ENCODE results near the gene NKX2-3. TPM values are rescaled to one million over a fixed set of nuclear protein-coding genes. Genes with fewer than 3 reads are reported as not detected.

Gene NKX2-3
- total RNA-seq, 1 donor from 2014 or later: not detected

DNA sequence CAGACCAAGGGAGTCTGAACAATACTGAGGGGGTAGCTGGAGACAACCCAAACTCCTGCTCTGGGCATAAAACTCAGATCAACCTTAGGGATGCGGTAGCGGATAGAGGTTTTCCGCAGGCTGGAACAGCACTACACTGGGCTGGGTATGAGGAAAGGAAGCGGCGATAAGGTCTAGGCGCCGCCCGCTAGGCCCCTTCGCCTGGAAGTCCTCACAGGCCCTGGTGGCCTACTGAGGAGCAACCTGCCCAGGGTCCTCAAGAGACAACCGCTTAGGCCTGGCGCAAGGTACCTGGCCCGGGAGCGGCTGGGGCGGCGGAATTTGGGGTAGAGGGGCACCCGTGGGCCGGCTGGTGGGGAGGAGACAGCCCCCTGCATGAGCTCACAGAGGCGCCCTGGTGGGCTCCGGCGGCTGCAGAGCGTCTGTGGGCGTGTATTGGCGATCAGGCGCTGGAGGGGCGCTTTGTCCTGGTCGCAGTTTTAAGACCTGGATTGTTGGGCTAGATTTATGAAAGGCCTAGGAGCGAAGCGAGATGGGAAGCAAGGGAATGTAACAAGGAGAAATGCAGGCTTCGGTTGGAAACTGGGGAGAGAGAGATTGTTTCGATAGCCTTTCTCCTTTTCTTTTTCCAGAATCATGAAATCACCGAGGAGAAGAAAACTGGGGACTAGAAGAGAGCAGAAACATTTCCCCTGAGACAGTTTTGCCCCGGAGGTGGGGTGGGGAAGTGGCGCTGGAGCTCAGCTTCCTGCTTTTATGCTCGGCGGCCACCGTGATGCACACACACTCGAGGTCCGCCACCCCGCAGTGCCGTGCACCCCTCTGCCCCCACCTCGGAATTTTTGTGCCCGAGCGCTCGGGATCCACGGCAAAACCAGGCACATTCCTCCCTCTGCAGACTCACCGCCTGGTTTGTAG, 2.4 kb upstream of the NKX2-3 start:
- Mint-ChIP-seq H3K9me3 (peaks cover 7% of the 10 kb centered on the region), H3K36me3 (ENCODE audit: low read depth) (peaks cover 3% of the 10 kb centered on the region), H3K4me3 (no peak overlapping the region), H3K4me1 (ENCODE audit: low read depth) (peaks cover 49% of the 10 kb centered on the region), H3K27ac (no peak overlapping the region), H3K27me3 (ENCODE audit: insufficient read depth) (peaks cover 81% of the 10 kb centered on the region)
- intact Hi-C loops (cut with micrococcal nuclease): loop anchor here (5.0 to 10.0 kb wide), 4 partner anchors 1214 to 1607 kb away; partner anchors contain the start of genes CRTAC1 and PAX2
- no peak for DNase-seq (ENCODE audit: low spot score)

GRCh38 chr10:99531026-99531695, 1.6 kb upstream of the NKX2-3 start:
- Mint-ChIP-seq H3K4me3 (no peak overlapping the region), H3K36me3 (ENCODE audit: low read depth) (peaks cover 3% of the 10 kb centered on the region), H3K27ac (no peak overlapping the region), H3K9me3 (peaks cover 7% of the 10 kb centered on the region), H3K27me3 (ENCODE audit: insufficient read depth) (peaks cover 84% of the 10 kb centered on the region), H3K4me1 (ENCODE audit: low read depth) (peaks cover 49% of the 10 kb centered on the region)
- DNase-seq (ENCODE audit: low spot score): no peak
- intact Hi-C loops (cut with micrococcal nuclease): loop anchor here (5.0 to 10.0 kb wide), 4 partner anchors 1214 to 1606 kb away; partner anchors contain the start of genes CRTAC1 and PAX2

DNA sequence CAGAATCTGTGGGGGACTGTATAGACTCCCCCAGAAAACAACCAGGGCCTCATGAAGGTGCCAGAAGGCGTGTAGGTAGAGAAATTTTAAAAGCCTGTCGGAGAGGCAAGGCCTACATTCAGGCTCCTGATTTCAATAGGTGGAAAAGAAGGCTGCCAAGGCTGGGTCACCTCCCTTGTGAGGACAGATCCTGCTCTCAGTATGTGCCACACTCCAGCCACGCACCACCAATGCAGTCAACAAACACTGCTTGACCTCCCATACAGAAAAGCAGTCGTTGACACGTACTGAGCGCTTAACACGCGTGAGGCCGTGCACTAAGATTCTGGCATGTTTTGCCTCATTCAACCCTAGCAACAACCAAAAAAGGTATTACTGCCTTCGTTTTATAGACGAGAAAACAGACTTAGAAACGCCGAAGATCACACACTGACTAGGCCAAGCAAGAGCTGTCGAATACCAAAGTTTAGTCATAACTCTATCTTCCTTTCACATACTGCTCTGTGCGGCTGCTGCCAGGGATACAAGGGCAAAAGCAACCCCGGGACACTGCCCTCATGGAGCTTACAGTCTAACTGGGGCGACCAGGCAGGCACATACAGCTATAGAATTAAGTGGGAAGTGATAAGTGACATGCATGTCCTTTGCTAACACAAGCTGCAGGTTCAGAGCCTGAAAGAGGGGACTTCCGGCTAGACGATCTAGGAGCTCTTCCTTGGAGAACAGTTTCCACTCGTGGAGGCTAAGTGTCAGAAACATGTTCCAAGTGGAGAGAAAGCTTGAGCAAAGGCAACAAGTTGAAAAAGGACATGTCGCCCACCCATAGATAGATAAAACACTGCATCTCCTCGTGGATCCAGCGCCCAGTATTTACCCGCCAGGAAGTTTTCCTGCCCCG, 797 bp upstream of the NKX2-3 start:
- Mint-ChIP-seq H3K27me3 (ENCODE audit: insufficient read depth) (peaks cover 84% of the 10 kb centered on the region), H3K4me1 (ENCODE audit: low read depth) (peaks cover 49% of the 10 kb centered on the region), H3K27ac (peak overlapping the region; percentile 61), H3K4me3 (no peak overlapping the region), H3K36me3 (ENCODE audit: low read depth) (peaks cover 3% of the 10 kb centered on the region), H3K9me3 (peaks cover 7% of the 10 kb centered on the region)
- intact Hi-C loops (cut with micrococcal nuclease): loop anchor here (5.0 to 10.0 kb wide), 4 partner anchors 1213 to 1605 kb away; partner anchors contain the start of genes CRTAC1 and PAX2
- DNase-seq (ENCODE audit: low spot score): no peak

- Mint-ChIP-seq H3K27ac (peak overlapping the region; percentile 74), H3K27me3 (ENCODE audit: insufficient read depth) (peaks cover 88% of the 10 kb centered on the region), H3K9me3 (peaks cover 7% of the 10 kb centered on the region), H3K4me1 (ENCODE audit: low read depth) (peaks cover 40% of the 10 kb centered on the region), H3K4me3 (peak overlapping the region; percentile 26), H3K36me3 (ENCODE audit: low read depth) (peaks cover 3% of the 10 kb centered on the region)
- intact Hi-C loops (cut with micrococcal nuclease): loop anchor here (5.0 to 10.0 kb wide), 4 partner anchors 1211 to 1604 kb away; partner anchors contain the start of genes CRTAC1 and PAX2
- DNase-seq (ENCODE audit: low spot score): no peak
Measured at GRCh38 chr10:99533496-99534449, 1.0 kb downstream of the NKX2-3 start.

DNA sequence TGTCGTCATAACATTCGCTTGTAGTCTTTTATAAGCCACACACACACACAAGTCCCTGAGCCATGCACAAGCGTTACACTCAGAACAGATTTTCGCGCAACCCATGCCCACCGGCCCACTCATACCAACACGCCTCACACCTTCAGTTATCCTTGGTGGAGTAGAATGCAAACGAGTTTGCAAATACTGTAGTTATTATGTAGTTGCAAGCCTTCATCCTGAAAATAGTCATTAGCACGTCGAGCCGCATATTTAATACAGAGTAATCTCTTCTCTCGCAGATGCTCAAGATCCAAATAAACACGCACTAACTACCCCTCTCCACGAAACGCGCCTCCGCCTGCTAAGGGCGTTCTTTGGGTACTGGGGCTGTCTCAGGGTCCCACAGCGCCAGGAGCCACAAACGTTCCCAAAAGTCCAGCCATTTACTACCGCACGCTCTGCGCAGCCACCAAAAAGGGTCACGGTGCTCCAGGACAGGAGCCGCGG, 1.8 kb downstream of the NKX2-3 start:
- Mint-ChIP-seq H3K9me3 (peaks cover 7% of the 10 kb centered on the region), H3K27ac (peak overlapping the region; percentile 74), H3K36me3 (ENCODE audit: low read depth) (peaks cover 3% of the 10 kb centered on the region), H3K4me3 (peak overlapping the region; percentile 26), H3K27me3 (ENCODE audit: insufficient read depth) (peaks cover 88% of the 10 kb centered on the region), H3K4me1 (ENCODE audit: low read depth) (peaks cover 33% of the 10 kb centered on the region)
- no peak for DNase-seq (ENCODE audit: low spot score)
- intact Hi-C loops (cut with micrococcal nuclease): loop anchor here (5.0 to 10.0 kb wide), 4 partner anchors 1210 to 1603 kb away; partner anchors contain the start of genes CRTAC1 and PAX2

GRCh38 chr10:99534939-99535763, 2.4 kb downstream of the NKX2-3 start:
- Mint-ChIP-seq H3K9me3 (peaks cover 7% of the 10 kb centered on the region), H3K4me3 (peak overlapping the region; percentile 26), H3K27me3 (ENCODE audit: insufficient read depth) (peaks cover 88% of the 10 kb centered on the region), H3K36me3 (ENCODE audit: low read depth) (peaks cover 3% of the 10 kb centered on the region), H3K4me1 (ENCODE audit: low read depth) (peaks cover 27% of the 10 kb centered on the region), H3K27ac (peak overlapping the region; percentile 74)
- intact Hi-C loops (cut with micrococcal nuclease): loop anchor here (5.0 to 10.0 kb wide), 5 partner anchors 303 to 1602 kb away; partner anchors contain the start of genes CRTAC1 and PAX2
- DNase-seq (ENCODE audit: low spot score): peak; percentile 6

DNA sequence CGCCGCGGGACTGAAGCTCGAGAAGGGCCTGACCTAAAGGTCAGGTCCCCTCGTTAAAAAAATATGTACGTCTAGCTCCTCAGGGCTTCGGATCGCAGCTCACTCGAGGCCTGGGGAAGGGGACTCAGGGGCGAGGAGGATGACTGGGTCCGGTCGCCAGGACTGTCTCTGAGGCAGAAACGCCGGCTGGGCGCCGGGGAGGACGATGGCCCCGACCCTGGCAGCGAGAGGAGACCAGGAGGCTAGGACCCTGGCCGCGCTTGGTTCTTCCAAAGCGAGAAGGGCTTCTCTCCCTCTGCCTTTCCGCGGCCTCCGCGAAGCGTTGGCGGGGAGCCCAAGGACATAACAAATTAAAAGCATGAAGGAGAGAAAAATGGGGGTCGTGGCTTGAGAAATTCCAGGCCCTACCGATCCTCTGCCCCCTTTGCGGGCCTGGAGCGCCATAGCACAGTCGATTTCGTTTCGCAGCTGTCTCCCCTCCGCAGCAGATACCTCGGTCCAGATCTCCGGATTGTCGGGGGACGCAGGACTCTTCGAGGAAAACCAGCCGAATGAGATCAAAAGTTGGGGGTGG, 3.1 kb downstream of the NKX2-3 start:
- H3K36me3 Mint-ChIP-seq (ENCODE audit: low read depth): peaks cover 3% of the 10 kb centered on the region
- no peak overlapping the region for H3K27ac Mint-ChIP-seq
- H3K4me1 Mint-ChIP-seq (ENCODE audit: low read depth): peaks cover 27% of the 10 kb centered on the region
- DNase-seq (ENCODE audit: low spot score): no peak
- intact Hi-C loops (cut with micrococcal nuclease): loop anchor here (5.0 to 10.0 kb wide), 4 partner anchors 304 to 1501 kb away; partner anchors contain the start of genes CRTAC1 and PAX2
- H3K27me3 Mint-ChIP-seq (ENCODE audit: insufficient read depth): peaks cover 84% of the 10 kb centered on the region
- peaks cover 7% of the 10 kb centered on the region for H3K9me3 Mint-ChIP-seq
- H3K4me3 Mint-ChIP-seq: no peak overlapping the region

DNA sequence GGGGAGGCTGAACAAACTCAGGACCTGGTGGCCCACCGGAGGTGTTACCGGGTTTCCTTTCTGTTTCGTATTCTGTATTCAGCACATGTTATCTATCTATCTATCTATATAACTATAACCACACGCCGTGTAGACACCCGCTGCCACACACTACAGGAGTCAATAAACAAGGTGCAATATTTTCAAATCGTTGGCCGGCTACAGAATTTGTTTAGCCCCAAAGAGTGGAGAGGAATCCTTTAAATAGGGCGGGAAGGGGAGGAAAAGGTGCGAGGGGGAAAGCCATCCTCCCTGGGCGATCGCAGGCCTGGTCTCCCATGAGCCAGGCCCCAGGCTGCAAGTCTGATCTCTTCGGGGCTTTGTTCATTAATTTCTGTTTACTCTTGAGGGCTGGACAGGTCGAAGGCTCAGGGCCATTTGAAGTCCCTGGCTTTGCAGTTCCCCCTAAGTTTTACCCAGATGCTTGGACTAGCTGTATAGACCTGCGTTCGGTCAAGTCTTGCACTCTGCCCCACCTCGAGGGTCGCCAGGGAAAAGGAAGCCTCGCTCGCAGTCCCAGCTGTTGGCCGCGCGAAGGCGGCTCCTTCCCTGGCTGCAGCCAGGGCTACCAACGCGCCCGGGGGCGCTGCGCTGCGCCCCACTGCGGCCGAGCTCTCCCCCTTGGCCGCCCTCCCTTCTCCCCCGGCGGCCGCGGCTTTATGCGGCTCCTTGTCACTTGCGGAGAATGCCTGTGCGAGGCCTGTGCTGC, 3.8 kb downstream of the NKX2-3 start:
- peaks cover 7% of the 10 kb centered on the region for H3K9me3 Mint-ChIP-seq
- no peak overlapping the region for H3K27ac Mint-ChIP-seq
- no peak for DNase-seq (ENCODE audit: low spot score)
- peaks cover 27% of the 10 kb centered on the region for H3K4me1 Mint-ChIP-seq (ENCODE audit: low read depth)
- intact Hi-C loops (cut with micrococcal nuclease): loop anchor here (5.0 to 10.0 kb wide), 4 partner anchors 304 to 1502 kb away; partner anchors contain the start of genes CRTAC1 and PAX2
- H3K27me3 Mint-ChIP-seq (ENCODE audit: insufficient read depth): peaks cover 83% of the 10 kb centered on the region
- peaks cover 3% of the 10 kb centered on the region for H3K36me3 Mint-ChIP-seq (ENCODE audit: low read depth)
- no peak overlapping the region for H3K4me3 Mint-ChIP-seq

GRCh38 chr10:99537086-99537988, 4.6 kb downstream of the NKX2-3 start:
- peaks cover under 1% of the 10 kb centered on the region for H3K9me3 Mint-ChIP-seq
- H3K4me3 Mint-ChIP-seq: no peak overlapping the region

More at GRCh38 chr10:99537086-99537988, 4.6 kb downstream of the NKX2-3 start:
- Mint-ChIP-seq H3K4me1 (ENCODE audit: low read depth) (peaks cover 21% of the 10 kb centered on the region), H3K27ac (no peak overlapping the region), H3K36me3 (ENCODE audit: low read depth) (no peaks in the 10 kb centered on the region), H3K27me3 (ENCODE audit: insufficient read depth) (peaks cover 80% of the 10 kb centered on the region)
- intact Hi-C loops (cut with micrococcal nuclease): loop anchor here (5.0 to 10.0 kb wide), 4 partner anchors 305 to 1503 kb away; partner anchors contain the start of genes CRTAC1 and PAX2
- DNase-seq (ENCODE audit: low spot score): no peak

Data from activated T-helper 1 cell treated with anti-CD3 and anti-CD28 coated beads, Interleukin-12 subunit alpha, Interleukin-12 subunit beta, Interleukin-2, Interleukin-4 antibody, amounts not matched to agents 30 ng/mL and 10 ng/mL and 1 ng/mL, durations not matched to agents 14 hours and 24 hours and 36 hours (primary cell).